Breast epithelium (tissue), 4 donors: ENCODE data around the gene FCGR3A. TPM values are rescaled to one million over a fixed set of nuclear protein-coding genes. Genes with fewer than 3 reads are reported as not detected.

Source experiments
- DNase-seq, 2 donors: peaks; one replicate each; pipeline ENCODE4 v3.0.0-alpha.2; 2019; ENCODE audit warnings: low spot score in 2 of 2
- H3K27ac ChIP-seq, 2 donors: fragments of 200-600 bp; sonication (generic) in 1 of 2; one replicate each; pipeline ENCODE4 v1.5.1; 2016 to 2019; ENCODE audit warnings: mild to moderate bottlenecking in 1 of 2
- H3K27me3 ChIP-seq, 2 donors: fragments of 200-600 bp; sonication (generic) in 1 of 2; one replicate each; pipeline versions ENCODE4 v1.5.1 to v1.6.0; 2017 to 2019; ENCODE audit warnings: control low read depth in 1 of 2, mild to moderate bottlenecking in 1 of 2
- H3K36me3 ChIP-seq: fragments of 200-600 bp; one replicate; pipeline ENCODE4 v1.5.1; 2019
- H3K4me1 ChIP-seq, 2 donors: fragments of 200-600 bp; sonication (generic); one replicate each; pipeline ENCODE4 v1.5.1; 2016 to 2019; ENCODE audit warnings: control low read depth in 1 of 2
- H3K4me3 ChIP-seq, 3 donors: fragments of 200-600 bp; sonication (generic); 1 replicate in 2 of 3; 2 replicates in 1 of 3; pipeline ENCODE4 v1.5.1; 2016 to 2019; ENCODE audit warnings: mild to moderate bottlenecking in 3 of 3, moderate library complexity in 2 of 3
- H3K9me3 ChIP-seq, 2 donors: fragments of 200-600 bp; sonication (generic) in 1 of 2; one replicate each; pipeline ENCODE4 v1.5.1; 2016 to 2019; ENCODE audit warnings: control low read depth in 1 of 2
- CTCF ChIP-seq, 3 donors: fragments of 450-650 bp; IDR thresholded peaks; one replicate each; pipeline ENCODE4 v1.5.1; 2016 to 2017; ENCODE audit warnings: antibody characterized with exemption in 3 of 3, mild to moderate bottlenecking in 3 of 3, moderate library complexity in 3 of 3
- POLR2A ChIP-seq: fragments of 450-650 bp; IDR thresholded peaks from one replicate; pipeline ENCODE4 v1.6.1; 2016; ENCODE audit warnings: antibody characterized with exemption, mild to moderate bottlenecking, moderate library complexity
- POLR2AphosphoS5 ChIP-seq, 3 donors: sonication (generic); formaldehyde crosslinking; IDR thresholded peaks; one replicate each; pipeline ENCODE4 v1.6.1; 2017; ENCODE audit warnings: antibody characterized with exemption in 3 of 3
- intact Hi-C: fragments of 100-400 bp; cut with DNase I; formaldehyde crosslinking; loops from one replicate; pipeline ENCODE4 v1.15.1; 2023; ENCODE audit warnings: low total_unique reads
- total RNA-seq, 3 donors: library from RNA; depleted of rRNA; stranded (reverse); fragments of >200 nt; gene quantifications; one replicate each; pipeline ENCODE4 v1.1.0, GENCODE V29; 2016

FCGR3A gene
- total RNA-seq, 3 donors from 2014 or later = 8.6 to 23.9 (median 12.9) TPM

- Histone ChIP-seq H3K4me3 (no peak overlapping the region), H3K27me3 (peaks cover 0 to 3% of the 10 kb centered on the region in 2 donors), H3K27ac (no peak overlapping the region), H3K36me3 (no peaks in the 10 kb centered on the region), H3K9me3 (no peaks in the 10 kb centered on the region), H3K4me1 (no peaks in the 10 kb centered on the region)
- intact Hi-C loops = no loop called here
- no peak for TF ChIP-seq CTCF (IDR thresholded peaks at IDR 0.05)
- no peak for TF ChIP-seq POLR2AphosphoS5 (IDR thresholded peaks at IDR 0.05)
- no peak for TF ChIP-seq POLR2A
- no peak for DNase-seq
Observed at GRCh38 chr1:161495490-161495889, 54.1 kb downstream of the FCGR3A start.

- Histone ChIP-seq H3K9me3 (no peaks in the 10 kb centered on the region), H3K36me3 (no peaks in the 10 kb centered on the region), H3K4me1 (no peaks in the 10 kb centered on the region), H3K27ac (no peak overlapping the region), H3K4me3 (no peak overlapping the region), H3K27me3 (peaks cover 0 to 3% of the 10 kb centered on the region in 2 donors)
- DNase-seq = no peak
- intact Hi-C loops = no loop called here
- TF ChIP-seq POLR2AphosphoS5 (IDR thresholded peaks at IDR 0.05) (no peak), POLR2A (no peak), CTCF (IDR thresholded peaks at IDR 0.05) (no peak)
Observed at GRCh38 chr1:161494091-161494735, 55.4 kb downstream of the FCGR3A start.

DNA sequence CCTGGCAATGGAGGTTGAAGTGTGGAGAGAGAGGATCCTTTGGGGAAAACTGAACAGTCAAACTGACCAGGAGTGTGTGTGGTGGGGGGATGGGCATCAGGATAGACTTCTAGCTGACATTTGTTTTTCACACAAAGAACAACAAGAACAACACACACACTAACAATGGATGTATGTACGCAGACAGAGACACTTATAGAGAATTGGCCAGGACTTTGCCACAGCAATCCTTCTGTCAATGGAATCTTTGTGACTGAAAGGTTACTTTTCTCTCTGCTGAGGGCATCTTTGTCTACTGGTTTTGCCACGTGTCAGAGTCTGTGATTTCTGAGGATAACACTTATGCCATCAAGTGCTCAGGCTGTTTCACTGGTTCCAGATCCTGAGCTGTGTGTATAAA is 56.8 kb downstream of the FCGR3A start:
- TF ChIP-seq POLR2A = no peak
- TF ChIP-seq POLR2AphosphoS5 (IDR thresholded peaks at IDR 0.05) = no peak
- no peak for TF ChIP-seq CTCF (IDR thresholded peaks at IDR 0.05)
- Histone ChIP-seq H3K4me1 (no peaks in the 10 kb centered on the region), H3K27ac (no peak overlapping the region), H3K9me3 (no peaks in the 10 kb centered on the region), H3K4me3 (no peak overlapping the region), H3K36me3 (no peaks in the 10 kb centered on the region), H3K27me3 (peaks cover 0 to 3% of the 10 kb centered on the region in 2 donors)
- DNase-seq = no peak
- intact Hi-C loops = no loop called here

Other genes starting within 250 kb of the FCGR3A start
- gene MPZ, start 239.8 kb downstream of the FCGR3A start, total RNA-seq = 1 to 10 TPM; 1.3 to 3.6 (median 3.2) TPM
- gene SDHC, start 235.4 kb downstream of the FCGR3A start, total RNA-seq = 10 to 100 TPM; 18.0 to 42.4 (median 23.9) TPM
- under 1 TPM in 1 of 3 donors, not detected in 2; 0.66 TPM for gene CFAP126, start 181.9 kb downstream of the FCGR3A start, total RNA-seq
- gene FCGR2A, start 44.4 kb downstream of the FCGR3A start, total RNA-seq = 10 to 100 TPM; 33.1 to 70.6 (median 48.4) TPM
- gene HSPA6, start 25.3 kb downstream of the FCGR3A start, total RNA-seq = 10 to 100 TPM in 1 of 3 donors, 1 to 10 TPM in 2; 1.3 to 17.1 (median 5.3) TPM
- 1 to 10 TPM in 2 of 3 donors, under 1 TPM in 1; 0.32 to 3.9 (median 3.8) TPM for gene FCGR3B, start 81.4 kb upstream of the FCGR3A start, total RNA-seq
- gene FCGR2B, start 113.3 kb upstream of the FCGR3A start, total RNA-seq = 100 to 1,000 TPM in 1 of 3 donors, 10 to 100 TPM in 1, 1 to 10 TPM in 1; 5.6 to 124 (median 40.0) TPM
- gene FCRLA, start 157.4 kb upstream of the FCGR3A start, total RNA-seq = under 1 TPM in 1 of 3 donors, not detected in 2; 0.15 TPM
- gene FCRLB, start 171.7 kb upstream of the FCGR3A start, total RNA-seq = 1 to 10 TPM in 1 of 3 donors, under 1 TPM in 2; 0.15 to 1.1 (median 0.33) TPM
- gene DUSP12, start 200.0 kb upstream of the FCGR3A start, total RNA-seq = 10 to 100 TPM; 14.6 to 44.9 (median 36.1) TPM
- 10 to 100 TPM; 31.0 to 56.1 (median 34.1) TPM for gene ATF6, start 216.5 kb upstream of the FCGR3A start, total RNA-seq